ENCODE measurements around the gene GAPVD1. TPM values are rescaled to one million over a fixed set of nuclear protein-coding genes. Genes with fewer than 3 reads are reported as not detected.

GAPVD1 gene
- total RNA-seq, 4 donors from 2014 or later, result 50.9 to 79.0 (median 53.4) TPM

GRCh38 chr9:125379208-125379607 is 117.6 kb downstream of the GAPVD1 start:
- intact Hi-C loops (cut with DNase I; ENCODE audit: low total_unique reads), result loop anchor here (10.0 kb wide), 1 partner anchor 604 kb away; the partner anchor contains the start of genes NR6A1 and OLFML2A
- DNase-seq (ENCODE audit: low spot score in 2 of 2), result no peak
- TF ChIP-seq CTCF (IDR thresholded peaks at IDR 0.05), result no peak
- no peak overlapping the region for H3K4me3 ChIP-seq (ENCODE audit: low read depth, poor library complexity, severe bottlenecking)
- WGBS, 2 donors, result 70% methylated on average over 5 of the region's 5 CpGs

- intact Hi-C loops (cut with DNase I; ENCODE audit: low total_unique reads), result no loop called here
- WGBS, 2 donors, result 76 to 84% methylated on average over 8 of the region's 8 CpGs
- no peak for DNase-seq (ENCODE audit: low spot score in 2 of 2)
- TF ChIP-seq CTCF (IDR thresholded peaks at IDR 0.05), result no peak
- TF ChIP-seq POLR2A (IDR thresholded peaks at IDR 0.05), result no peak
- H3K4me3 ChIP-seq (ENCODE audit: low read depth, poor library complexity, severe bottlenecking), result no peak overlapping the region
These were observed 118.8 kb downstream of the GAPVD1 start for GRCh38 chr9:125380406-125380805.

- H3K4me3 ChIP-seq (ENCODE audit: low read depth, poor library complexity, severe bottlenecking), result no peak overlapping the region
- no peak for TF ChIP-seq POLR2A (IDR thresholded peaks at IDR 0.05)
- no peak for TF ChIP-seq CTCF (IDR thresholded peaks at IDR 0.05)
- intact Hi-C loops (cut with DNase I; ENCODE audit: low total_unique reads), result no loop called here
- 74 to 82% methylated on average over 12 to 14 of the region's 14 CpGs for WGBS, 2 donors
- no peak for DNase-seq (ENCODE audit: low spot score in 2 of 2)
These were observed 126.4 kb downstream of the GAPVD1 start for GRCh38 chr9:125387861-125388524.

GRCh38 chr9:125388978-125389377 is 127.4 kb downstream of the GAPVD1 start:
- no peak for DNase-seq (ENCODE audit: low spot score in 2 of 2)
- intact Hi-C loops (cut with DNase I; ENCODE audit: low total_unique reads), result no loop called here
- no peak overlapping the region for H3K4me3 ChIP-seq (ENCODE audit: low read depth, poor library complexity, severe bottlenecking)
- WGBS, 2 donors, result 56 to 67% methylated on average over 6 of the region's 6 CpGs
- TF ChIP-seq CTCF (IDR thresholded peaks at IDR 0.05) (no peak), POLR2A (IDR thresholded peaks at IDR 0.05) (no peak)

- 85 to 90% methylated on average over 6 of the region's 6 CpGs for WGBS, 2 donors
- H3K4me3 ChIP-seq (ENCODE audit: low read depth, poor library complexity, severe bottlenecking), result no peak overlapping the region
- TF ChIP-seq POLR2A (IDR thresholded peaks at IDR 0.05), result no peak
- TF ChIP-seq CTCF (IDR thresholded peaks at IDR 0.05), result no peak
- intact Hi-C loops (cut with DNase I; ENCODE audit: low total_unique reads), result no loop called here
- no peak for DNase-seq (ENCODE audit: low spot score in 2 of 2)
These were observed 130.1 kb downstream of the GAPVD1 start for GRCh38 chr9:125391704-125392103.

- WGBS, 2 donors, result 91 to 98% methylated on average over 3 of the region's 3 CpGs
- DNase-seq (ENCODE audit: low spot score in 2 of 2), result no peak
- intact Hi-C loops (cut with DNase I; ENCODE audit: low total_unique reads), result no loop called here
- no peak for TF ChIP-seq POLR2A (IDR thresholded peaks at IDR 0.05)
- TF ChIP-seq CTCF (IDR thresholded peaks at IDR 0.05), result no peak
- no peak overlapping the region for H3K4me3 ChIP-seq (ENCODE audit: low read depth, poor library complexity, severe bottlenecking)
These were observed 131.8 kb downstream of the GAPVD1 start for GRCh38 chr9:125393426-125393825.

All from lower leg skin (tissue), 4 donors.